Astrocyte of the hippocampus (primary cell): Measurements from ENCODE around the gene TMEM109.

ENCODE experiments used
- DNase-seq: peaks from one replicate; pipeline ENCODE4 v3.0.0; 2011; ENCODE audit warnings: low read depth, low spot score

The TMEM109 gene

DNA sequence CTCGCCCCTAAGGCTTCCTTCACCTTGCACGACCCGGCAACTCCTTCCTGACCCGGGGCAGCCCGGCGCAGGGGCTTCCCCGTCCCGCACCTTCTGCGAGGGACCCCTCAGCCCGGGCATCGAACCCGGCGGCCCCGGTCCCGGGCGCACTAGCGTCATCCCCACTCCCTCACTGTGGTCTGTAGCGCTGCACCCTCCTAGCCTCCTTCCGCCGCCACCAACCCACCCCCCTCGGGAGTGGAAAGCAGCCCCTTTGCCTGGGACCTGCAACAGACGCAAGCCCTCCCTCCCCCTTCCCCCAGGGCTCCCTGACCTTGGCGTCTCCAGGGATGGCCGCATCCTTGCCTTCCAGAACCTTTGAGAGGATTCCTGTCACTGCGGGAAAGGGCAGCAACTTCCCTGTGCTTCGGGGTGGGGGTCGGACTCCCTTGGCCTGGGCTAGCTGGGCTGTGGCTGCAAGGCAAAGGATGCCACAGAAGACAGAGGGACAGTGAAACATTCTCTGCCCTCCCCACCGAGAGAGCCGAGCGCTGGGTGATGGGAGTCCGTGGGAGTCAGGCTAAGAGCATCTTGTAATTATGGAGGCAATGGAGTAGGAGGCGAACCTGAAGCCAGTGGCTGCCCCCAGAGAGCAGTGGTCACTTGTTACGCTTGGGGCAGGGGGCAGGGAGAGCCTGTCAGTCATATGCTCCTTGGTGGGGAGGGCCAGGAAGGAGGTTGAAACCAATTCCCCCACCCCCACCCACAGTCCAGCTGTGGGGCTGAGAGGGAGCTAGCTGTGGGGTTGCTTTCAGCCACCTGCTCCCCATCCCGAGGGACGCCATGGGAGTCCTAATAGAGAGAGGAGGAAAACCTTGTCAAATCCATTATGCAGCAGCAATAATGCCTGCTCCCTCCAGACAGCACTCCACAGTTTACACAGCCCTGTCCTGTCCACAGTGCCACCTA is 11.2 kb downstream of the TMEM109 start:
- DNase-seq, result peak; percentile 29

DNA sequence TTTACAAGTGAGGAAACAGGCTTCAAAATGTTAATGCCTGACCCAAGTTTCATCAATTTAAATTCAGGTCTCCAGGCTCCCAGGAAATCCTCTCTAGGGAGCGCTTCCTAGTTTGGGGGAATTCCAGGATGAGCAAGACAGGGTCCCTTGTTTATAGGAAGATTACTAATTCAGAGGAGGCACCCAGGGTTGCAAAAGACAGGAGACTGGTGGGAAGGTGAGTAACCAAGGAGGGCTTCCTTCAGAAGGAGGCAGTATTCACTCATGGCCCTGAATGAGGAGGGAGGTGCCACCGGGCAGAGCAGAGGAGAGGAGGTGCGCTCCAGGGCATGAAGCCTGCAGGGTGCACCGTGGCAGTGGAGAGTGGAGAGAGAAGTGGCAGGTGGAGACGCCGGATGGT is 11.9 kb downstream of the TMEM109 start:
- DNase-seq, result peak; percentile 18

DNA sequence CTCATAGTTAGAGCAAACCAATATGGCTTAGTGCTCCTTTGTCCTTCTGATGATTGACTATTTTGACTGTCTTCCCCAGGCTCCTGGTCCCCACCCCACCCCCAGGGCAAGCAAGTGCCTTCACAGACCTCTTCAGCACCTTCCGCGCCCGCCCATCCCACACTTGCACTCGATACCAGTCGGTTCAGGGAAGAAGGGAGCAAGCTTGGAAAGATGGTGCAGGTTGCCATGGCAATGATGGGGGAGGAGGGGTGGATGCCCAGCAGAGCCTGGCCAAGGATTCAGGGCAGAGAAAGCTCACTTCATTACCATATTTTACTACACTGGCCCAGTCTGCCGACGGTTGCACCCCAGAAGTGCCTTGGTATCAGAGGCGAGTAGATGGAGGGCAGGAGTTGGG is 12.5 kb downstream of the TMEM109 start:
- no peak for DNase-seq

DNA sequence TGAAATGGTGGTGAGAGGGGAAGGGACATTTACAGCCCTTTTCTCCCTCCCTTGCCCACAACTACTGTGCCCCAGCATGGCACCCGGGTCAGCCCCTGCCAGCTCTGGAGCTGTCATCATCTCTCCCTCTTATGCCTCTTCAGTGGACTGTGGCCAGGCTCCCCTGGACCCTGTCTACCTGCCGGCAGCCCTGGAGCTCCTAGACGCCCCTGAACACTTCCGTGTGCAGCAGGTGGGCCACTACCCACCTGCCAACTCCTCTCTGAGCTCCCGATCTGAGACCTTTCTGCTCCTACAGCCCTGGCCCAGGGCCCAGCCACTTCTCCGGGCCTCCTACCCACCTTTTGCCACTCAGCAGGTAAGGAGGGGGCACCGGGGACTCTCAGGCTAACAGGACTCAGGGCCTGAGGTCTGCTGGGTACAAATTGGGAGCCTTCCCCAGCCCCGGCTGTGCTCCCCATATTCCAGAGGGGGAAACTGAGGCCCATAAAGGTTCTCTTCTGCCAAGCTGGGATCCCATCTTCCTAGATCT is 13.2 kb downstream of the TMEM109 start:
- no peak for DNase-seq

DNA sequence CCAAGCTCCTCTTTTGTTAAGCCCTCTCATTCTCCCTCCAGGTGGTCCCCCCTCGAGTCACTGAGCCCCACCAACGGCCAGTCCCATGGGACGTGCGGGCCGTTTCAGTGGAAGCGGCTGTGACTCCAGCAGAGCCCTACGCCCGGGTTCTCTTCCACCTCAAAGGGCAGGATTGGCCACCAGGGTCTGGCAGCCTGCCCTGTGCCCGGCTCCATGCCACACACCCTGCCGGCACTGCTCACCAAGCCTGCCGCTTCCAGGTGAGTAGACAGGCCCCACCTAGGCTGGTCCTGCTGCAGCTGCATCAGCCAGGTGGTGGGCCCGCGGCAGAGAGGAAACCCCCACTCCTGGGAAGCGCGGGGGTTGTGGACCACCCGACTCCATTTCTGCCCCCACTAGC is 13.6 kb downstream of the TMEM109 start:
- DNase-seq, result no peak

DNA sequence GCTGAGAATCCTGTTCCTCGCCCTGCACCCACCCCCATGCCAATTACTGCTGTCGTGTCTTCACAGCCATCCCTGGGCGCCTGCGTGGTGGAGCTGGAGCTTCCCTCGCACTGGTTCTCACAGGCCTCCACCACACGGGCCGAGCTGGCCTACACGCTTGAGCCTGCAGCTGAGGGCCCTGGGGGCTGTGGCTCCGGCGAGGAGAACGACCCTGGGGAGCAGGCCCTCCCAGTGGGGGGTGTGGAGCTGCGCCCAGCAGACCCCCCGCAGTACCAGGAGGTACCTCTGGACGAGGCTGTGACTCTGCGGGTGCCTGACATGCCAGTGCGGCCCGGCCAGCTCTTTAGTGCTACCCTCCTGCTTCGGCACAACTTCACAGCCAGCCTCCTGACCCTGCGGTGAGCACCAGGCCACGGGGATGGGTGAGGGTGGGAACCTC is 14.6 kb downstream of the TMEM109 start:
- no peak for DNase-seq

DNA sequence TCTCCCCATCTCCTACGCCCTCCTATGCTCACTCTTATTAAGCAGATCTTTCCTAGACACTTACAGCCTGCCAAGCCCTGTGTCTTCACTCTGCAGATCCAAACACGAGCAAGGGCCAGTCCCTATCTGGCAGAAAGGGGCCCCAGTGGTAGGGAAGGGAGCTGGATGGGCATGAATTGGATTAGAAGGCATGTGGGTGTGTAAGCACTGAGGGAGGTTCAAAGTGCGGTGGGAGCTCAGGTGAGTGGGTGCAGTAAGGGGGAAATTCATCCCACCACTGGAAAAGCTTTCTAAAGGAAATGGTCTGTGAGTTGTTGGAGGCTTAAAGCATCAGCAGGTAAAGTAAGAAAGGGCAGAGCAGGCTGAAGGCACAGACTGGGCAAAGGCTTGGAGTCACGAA is 15.8 kb downstream of the TMEM109 start:
- no peak for DNase-seq

DNA sequence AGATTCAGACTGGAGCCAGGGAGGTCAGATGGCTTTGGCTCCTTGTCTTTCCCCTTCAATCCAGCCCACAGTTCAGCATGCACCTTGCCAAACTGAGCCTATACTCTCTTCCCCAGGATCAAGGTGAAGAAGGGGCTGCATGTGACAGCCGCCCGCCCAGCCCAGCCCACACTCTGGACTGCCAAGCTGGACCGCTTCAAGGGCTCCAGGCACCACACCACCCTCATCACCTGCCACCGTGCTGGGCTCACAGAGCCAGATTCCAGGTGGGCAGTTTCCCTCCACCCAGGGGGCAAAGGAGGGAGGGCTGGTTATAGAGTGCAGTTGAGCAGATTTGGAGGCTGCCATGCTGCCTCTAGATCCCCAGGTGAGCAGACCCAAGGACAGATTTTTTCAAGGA is 16.4 kb downstream of the TMEM109 start:
- no peak for DNase-seq

DNA sequence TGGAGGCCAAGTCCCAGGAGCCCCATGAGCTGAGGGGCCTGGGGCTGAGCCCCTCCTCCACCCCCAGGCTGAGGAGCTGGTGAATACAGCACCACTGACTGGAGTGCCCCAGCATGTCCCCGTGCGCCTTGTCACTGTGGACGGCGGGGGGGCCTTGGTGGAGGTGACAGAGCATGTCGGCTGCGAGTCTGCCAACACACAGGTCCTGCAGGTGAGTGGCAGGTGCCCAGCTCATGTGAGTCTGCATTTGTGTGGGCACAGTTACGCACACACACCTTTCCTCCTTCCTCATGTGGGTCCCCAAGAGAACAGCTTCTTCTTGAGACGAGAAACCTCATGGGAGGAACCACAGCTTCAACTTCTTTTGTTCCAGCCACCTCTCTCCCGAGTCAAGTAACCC is 18.0 kb downstream of the TMEM109 start:
- DNase-seq, result no peak

DNA sequence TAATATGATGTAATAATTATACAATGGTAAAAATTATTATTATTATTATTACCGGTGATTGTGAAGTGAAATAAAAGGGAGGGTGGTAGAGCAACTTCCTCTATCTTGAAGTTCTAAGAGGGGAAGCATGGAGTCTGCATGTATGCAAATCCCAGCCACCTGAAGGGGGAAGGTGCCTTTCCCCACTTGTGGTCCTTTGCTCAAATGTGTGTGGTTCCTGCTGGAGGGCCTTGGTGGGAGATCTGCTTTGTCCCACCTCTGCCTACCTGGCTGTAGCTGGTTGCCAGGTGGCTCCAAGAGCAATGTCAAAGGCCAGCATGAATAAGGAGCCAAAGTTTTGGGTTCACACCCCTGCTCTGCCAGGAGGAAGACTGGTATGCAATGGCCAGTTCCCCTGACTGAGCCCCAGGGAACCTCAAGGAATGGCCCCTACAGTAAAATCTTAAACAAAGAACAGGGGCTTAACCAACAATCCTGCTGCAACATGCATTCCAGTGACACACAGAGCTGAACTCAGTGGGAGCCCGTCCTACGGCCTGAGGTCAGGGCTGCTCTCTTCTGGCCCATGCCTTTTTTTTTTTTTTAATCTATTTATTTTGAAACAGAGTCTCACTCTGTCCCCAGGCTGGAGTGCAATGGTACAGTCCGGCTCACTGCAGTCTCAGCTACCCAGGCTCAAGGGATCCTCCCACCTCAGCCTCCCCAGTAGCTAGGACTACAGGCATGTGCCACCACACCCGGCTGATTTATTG is 18.8 kb downstream of the TMEM109 start:
- no peak for DNase-seq

DNA sequence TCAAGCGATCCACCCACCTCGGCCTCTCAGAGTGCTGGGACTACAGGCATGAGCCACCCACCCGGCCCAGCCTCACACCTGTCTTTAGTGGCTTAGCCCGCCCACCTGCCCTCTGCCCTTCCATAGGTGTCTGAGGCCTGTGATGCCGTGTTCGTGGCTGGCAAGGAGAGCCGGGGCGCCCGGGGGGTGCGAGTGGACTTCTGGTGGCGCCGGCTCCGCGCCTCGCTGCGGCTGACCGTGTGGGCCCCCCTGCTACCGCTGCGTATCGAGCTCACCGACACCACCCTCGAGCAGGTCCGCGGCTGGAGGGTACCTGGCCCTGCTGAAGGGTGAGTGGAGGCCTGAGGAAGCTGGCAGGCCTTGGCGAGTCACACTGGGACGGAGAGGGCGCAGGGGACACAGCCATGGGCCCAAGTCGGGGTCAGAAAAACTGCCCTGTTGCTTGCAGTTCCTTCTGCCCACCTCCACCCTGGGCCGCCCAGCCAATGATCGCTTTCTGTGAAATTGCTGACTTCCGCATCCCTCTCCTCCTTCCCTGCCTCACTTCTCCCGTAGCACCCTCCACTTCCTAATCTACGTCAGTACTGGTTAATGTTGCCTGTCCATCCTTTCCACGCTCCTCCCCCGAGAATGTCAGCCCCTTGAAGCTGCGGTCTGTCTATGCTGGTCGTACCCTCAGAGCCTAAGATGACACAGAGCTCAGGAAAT is 19.6 kb downstream of the TMEM109 start:
- no peak for DNase-seq

DNA sequence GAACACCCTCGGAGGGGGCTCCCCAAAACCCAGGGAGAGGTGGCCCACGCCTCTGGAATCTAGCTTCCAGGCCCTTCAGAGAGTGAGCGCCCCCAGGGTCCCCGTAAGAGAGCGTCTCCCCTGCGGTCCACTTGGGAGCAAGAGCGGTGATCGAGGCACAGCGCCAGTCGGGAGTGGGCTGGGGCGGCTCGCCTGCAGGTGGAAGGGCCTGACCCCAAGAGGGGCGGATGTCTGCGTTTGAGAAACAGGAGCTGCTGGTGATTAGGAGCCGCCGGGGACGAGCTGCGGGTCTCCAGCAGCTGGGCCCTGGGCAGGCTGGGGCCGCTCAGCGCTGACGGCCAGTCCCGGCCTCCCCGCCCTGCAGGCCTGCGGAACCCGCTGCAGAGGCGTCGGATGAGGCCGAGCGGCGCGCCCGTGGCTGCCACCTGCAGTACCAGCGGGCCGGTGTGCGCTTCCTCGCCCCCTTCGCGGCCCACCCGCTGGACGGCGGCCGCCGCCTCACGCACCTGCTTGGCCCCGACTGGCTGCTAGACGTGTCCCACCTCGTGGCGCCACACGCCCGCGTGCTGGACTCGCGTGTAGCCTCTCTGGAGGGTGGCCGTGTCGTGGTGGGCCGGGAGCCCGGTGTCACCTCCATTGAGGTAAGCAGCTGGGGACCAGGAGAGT is 20.3 kb downstream of the TMEM109 start:
- DNase-seq, result no peak

DNA sequence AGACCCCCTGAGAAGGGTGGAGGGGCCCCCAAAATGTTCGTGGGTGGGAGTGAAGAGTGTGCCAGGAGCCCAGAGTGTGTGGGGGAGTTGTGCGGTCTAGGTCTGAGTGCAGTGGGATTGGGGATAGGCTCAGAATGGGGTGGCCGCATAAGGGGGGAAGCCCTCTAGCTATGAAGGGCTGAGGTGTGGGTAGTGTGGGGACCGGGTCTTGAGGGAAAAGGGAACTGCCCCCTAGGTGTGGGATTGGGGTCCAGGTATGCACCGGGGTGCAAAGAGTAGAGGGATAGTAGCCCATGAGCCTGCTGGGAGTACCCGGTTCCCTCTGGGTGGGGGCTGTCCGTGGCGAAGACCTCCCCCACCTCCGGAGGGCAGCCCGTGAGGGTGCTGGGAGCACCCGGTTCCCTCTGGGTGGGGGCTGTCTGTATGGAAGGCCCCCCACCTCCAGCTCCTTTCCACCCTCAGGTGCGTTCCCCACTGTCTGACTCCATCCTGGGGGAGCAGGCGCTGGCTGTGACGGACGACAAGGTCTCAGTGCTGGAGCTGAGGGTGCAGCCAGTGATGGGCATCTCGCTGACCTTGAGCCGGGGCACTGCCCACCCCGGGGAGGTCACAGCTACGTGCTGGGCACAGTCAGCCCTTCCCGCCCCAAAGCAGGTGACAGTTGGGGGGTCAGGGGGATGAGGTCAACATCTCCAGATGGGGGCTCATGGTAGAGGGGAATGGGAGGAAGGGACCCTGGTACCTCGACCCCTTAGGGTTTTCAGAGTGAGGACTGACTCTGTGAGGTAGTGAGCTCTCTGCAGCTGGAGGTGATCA is 21.0 kb downstream of the TMEM109 start:
- no peak for DNase-seq

DNA sequence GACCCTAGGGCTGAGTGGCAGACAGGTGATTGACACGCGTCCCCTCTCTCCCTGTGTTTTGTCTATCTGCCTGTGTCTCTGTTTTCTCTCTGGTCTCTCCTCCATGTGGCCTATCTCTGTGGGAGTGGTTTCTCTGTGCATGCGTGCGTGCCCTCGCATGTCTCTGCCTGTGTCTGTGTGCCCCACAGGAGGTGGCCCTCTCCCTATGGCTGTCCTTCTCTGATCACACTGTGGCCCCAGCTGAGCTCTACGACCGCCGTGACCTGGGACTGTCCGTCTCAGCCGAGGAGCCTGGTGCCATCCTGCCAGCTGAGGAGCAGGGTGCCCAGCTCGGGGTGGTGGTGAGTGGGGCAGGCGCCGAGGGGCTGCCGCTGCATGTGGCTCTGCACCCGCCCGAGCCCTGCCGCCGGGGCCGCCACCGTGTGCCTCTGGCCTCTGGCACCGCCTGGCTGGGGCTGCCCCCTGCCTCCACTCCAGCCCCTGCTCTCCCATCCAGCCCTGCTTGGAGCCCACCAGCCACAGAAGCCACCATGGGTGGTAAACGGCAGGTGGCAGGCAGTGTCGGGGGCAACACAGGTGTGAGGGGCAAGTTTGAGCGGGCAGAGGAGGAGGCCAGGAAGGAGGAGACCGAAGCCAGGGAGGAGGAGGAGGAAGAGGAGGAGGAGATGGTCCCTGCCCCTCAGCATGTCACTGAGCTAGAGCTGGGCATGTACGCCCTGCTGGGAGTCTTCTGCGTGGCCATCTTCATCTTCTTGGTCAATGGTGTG is 21.9 kb downstream of the TMEM109 start:
- no peak for DNase-seq

DNA sequence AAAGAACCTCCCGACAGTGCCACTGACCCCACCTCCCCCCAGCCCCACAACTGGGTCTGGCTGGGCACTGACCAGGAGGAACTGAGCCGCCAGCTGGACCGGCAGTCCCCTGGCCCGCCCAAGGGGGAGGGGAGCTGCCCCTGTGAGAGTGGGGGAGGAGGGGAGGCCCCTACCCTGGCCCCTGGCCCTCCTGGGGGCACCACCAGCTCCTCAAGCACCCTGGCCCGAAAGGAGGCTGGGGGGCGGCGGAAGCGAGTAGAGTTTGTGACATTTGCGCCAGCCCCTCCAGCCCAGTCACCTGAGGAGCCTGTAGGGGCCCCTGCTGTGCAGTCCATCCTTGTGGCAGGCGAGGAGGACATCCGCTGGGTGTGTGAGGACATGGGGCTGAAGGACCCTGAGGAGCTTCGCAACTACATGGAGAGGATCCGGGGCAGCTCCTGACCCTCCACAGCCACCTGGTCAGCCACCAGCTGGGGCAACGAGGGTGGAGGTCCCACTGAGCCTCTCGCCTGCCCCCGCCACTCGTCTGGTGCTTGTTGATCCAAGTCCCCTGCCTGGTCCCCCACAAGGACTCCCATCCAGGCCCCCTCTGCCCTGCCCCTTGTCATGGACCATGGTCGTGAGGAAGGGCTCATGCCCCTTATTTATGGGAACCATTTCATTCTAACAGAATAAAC is 22.6 kb downstream of the TMEM109 start:
- DNase-seq, result no peak

DNA sequence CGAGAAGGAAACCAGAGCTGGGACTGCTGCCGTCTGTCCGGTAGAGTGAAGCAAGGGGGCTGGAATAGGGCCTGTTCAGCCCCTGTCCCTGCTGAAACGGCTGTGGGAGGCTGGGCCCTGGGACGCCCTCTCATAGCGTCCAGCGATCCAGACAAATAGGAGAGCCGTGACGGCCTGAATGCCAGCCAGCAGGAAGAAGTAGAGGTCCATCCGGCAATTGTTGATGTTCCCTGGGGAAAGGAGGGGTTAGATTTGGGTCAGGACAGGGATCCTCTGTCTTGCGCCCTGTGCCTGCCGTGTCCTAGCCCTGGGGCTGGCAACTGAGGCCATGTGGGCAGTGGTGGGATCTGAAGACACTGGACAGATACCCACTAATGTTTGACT is 23.2 kb downstream of the TMEM109 start:
- no peak for DNase-seq

DNA sequence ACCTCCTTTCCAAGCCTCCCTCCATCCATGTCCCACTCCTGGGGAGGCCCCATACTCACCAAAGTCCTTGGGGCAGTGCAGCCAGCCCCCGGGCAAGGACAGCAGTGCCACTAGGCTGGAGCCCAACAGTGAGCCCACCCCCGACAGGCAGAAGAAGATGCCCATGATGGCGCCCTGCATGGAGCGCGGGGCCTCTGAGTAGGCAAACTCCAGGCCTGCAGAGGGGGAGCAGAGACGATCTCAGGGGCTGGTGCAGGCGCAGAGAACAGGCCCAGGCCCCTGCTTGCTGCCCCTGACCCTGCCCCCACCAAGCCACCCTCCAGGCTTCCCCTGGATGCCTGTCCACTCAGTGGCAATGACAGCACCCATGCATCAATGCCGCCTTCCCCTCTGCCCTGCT is 23.9 kb downstream of the TMEM109 start:
- no peak for DNase-seq

DNA sequence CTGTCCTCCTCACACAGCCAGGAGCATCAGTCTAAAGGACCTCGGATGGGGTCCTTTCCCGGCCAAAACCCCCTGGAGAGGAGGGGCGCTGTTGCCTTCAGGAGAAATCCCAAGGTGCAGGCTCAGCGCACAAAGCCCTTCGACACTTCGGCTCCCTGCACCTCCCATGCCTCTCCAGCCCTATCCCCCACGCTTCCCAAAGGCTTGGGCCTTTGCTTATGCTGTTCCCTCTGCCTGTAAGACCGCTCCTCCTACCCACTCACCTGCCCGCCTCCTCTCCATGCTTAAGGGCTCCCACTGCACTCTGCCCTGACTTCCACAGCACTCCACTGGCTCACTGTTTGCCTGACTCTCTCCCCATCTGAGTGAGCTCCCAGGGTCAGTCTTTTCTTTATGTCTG is 24.5 kb downstream of the TMEM109 start:
- no peak for DNase-seq

DNA sequence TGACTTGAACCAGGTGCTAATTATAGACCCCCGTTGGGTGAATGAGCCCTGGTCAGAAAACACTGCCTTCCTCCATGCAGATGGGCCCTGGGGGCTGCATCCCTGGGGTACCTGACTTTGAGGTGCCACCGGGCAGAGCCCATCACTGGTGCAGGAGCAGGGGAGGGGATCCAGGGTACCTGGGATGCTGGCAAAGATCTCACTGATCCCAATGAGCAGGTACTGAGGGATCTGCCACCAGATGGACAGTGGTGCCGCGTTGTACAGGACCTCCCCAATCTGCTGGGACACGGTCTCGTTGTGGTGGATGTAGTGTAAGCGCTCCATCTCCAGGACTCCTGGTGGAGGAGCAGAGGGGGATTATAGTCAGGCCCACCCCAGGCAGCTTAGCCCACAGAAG is 25.3 kb downstream of the TMEM109 start:
- DNase-seq, result no peak
